HG03558 (cell line): ENCODE results near the gene WWOX.

Experiments used
- ATAC-seq: cut with Tn5 transposase; IDR thresholded peaks from one replicate; pipeline ENCODE4 v1.9.1; 2021; ENCODE audit warnings: moderate number of reproducible peaks; ENCODE audit not compliant: unreplicated experiment; ENCODE audit errors: extremely low read depth

The WWOX gene

GRCh38 chr16:79137426-79137939 lies 1038.0 kb downstream of the WWOX start:
- ATAC-seq: no peak

GRCh38 chr16:79139799-79140198 lies 1040.3 kb downstream of the WWOX start:
- no peak for ATAC-seq

GRCh38 chr16:79143026-79143425 lies 1043.6 kb downstream of the WWOX start:
- ATAC-seq: no peak

GRCh38 chr16:79150151-79150550 lies 1050.7 kb downstream of the WWOX start:
- ATAC-seq: no peak

GRCh38 chr16:79150632-79151310 lies 1051.3 kb downstream of the WWOX start:
- ATAC-seq: no peak

DNA sequence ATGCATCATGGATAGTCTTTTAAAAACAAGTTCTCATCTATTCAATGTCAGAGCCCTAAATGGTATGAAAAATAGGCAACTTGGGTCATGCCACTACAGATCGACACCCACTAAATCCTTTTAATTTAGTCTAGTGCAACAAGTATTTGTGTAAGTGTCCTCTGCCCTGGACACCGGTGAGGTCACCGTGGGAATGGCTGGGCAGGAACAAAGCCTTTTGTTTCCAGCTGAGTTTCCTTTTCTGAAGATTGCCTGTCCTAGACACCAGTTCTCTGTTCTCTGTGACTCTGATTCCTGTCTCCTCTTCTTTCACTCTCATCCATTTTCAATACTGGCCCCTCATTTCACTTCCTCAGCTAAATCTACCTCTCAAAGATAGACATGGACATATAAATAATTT lies 1054.6 kb downstream of the WWOX start:
- ATAC-seq: no peak

- ATAC-seq: no peak
Measured at GRCh38 chr16:79155471-79155870, 1056.0 kb downstream of the WWOX start.

DNA sequence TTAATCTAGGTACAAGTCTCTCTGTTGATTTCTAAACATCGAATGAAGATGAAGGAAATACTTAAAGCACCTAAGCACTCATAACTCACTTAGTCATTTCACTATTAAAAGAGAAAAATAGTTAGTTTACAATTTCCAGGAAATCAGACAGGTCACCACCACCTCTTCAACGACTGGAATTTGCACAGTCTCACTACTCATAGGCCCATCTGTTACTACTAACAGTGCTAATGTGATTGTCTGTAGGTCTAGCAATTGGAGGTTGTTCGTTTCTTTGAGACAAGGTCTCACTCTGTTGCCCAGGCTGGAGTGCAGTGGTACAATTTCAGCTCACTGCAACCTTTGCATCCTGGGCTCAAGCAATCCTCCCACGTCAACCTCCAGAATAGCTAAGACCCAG lies 1056.5 kb downstream of the WWOX start:
- ATAC-seq: no peak

- no peak for ATAC-seq
Measured at GRCh38 chr16:79156761-79157160, 1057.3 kb downstream of the WWOX start.

- no peak for ATAC-seq
Measured at GRCh38 chr16:79158337-79158736, 1058.9 kb downstream of the WWOX start.

GRCh38 chr16:79159261-79160049 lies 1060.0 kb downstream of the WWOX start:
- no peak for ATAC-seq

DNA sequence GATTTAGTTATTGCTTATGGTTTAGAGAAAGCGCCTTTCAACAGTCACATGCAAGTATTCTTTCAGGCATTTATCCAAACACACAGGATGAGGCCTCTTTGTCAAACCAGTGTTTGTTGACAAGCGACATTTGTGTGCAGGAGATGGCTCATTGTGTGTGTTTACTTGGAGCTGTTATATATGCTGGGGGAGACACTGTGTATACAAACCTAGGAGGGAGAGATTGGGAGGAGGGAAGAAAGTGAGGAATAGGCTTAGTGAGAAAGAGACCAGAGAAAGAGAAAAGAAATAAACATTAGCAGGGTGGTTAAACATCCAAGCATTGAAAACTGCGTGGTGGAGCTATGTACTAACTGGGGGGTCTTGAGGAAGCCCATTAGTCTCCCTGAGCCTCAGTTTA lies 1063.5 kb downstream of the WWOX start:
- ATAC-seq: no peak

- ATAC-seq: no peak
Measured at GRCh38 chr16:79163691-79164387, 1064.4 kb downstream of the WWOX start.

DNA sequence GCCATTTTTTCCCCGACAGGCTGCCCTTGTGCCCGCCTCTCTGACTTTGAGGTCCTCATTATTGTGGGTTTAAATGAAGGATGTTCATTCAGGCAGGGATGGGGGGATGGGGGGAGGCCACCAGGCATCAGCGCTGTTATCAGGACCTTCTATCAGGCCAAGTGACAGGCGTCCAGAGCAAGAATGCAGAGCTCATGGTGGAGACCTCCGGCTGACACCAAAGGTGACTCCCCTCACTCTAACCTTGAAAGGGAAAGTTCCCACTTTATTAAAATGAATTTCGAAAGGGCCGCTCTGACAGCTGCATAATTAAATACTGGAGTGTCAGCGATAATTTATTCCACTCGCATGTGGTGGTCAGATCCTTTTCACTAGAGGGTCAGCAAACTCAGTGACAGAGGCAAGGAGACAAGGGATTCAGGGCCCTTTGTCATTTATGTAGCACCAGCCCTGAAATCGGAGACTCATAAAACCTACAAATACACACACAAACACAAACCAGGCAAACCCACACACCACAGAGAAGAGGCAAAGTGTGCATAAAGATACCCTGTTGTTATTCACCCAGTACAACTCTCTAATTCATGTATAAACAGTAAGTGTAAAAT lies 1065.0 kb downstream of the WWOX start:
- ATAC-seq: no peak

GRCh38 chr16:79165079-79165478 lies 1065.6 kb downstream of the WWOX start:
- ATAC-seq: no peak

DNA sequence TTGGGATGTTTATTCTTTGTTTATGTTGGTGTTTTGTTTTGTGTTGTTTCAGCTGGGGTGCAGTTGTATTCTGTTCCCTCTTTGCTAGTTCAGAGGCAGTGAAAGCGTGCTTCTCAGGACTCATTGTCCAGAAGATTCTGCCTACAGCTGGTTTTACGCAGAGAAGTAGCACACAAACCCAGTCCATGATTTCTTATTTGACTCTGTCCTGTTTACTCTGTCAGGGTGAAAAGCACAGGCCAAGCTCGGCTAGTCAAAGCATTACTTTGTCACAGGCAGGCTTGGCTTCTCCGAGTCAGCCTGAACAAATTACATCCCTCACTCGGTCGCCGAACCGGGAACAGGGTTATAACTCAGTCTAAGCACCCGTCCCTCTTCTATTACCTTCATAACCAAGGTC lies 1066.1 kb downstream of the WWOX start:
- no peak for ATAC-seq

DNA sequence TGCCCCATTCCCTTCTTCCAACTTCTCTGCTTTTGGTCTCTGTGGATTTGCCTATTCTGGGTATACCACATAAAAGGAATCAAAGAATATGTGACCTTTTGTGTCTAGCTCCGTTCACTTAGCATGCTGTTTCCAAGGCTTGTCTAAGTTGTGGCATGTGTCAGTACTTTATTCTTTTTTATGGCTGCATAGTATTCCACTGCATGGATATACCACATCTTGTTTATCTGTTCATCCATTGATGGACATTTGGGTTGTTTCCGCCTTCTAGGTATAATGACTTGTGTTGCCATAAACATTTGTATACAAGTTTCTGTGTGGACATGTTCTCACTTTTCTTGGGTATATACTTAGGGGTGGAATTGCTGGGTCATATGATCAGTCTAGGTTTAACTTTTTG lies 1068.4 kb downstream of the WWOX start:
- ATAC-seq: no peak

GRCh38 chr16:79168321-79168720 lies 1068.9 kb downstream of the WWOX start:
- ATAC-seq: no peak

DNA sequence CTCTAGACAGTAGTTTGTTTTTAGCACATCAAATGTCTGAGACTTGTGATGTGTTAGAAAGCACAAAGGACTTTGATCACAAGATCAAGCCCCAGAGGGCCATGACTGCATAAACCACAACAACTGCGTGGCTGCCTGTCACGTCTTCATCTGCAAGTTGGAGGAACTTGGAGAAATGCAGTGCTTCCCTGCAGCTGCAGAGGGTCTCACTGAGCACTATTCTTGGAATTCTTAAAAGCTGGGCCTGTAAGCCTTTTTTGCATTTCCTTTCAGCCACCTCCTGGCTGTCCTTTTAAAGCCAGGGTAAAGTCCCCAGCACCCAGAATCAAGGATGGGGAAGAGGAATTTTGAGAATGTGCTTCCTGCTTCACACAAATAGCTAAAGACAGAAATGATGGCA lies 1069.8 kb downstream of the WWOX start:
- ATAC-seq: no peak

DNA sequence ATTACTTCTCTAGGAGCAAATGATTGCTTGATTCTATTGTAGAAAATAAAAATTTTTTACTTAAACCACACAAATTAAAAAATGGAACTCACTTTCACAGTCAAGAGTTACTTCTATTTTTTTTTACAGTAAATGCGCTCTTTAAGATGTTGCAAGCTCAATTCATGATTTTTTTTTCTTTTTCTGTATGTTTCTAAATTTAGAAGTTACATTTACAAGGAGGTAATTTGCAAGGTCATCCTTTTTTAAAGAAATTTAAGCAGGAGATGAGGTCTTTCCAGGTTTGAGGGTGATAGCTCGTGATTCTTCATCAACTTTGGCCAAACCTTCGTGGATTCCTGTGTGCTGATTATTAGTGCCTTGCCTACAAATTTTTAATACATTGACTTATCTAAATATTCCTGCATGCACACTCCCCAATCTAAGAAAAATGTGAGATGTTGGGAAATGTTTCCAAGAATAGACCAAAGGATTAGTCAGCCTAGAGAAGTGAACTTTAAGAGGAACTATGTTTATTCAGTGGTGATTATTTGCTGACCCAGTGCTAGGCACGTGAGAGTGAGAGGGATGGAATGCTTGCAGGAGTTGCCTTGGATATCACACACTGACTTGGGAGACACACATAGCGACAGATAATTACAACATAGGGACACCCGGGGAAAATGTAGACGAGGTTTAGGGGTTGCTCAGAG lies 1071.2 kb downstream of the WWOX start:
- ATAC-seq: no peak
